ENCODE results near the gene AKAP7. TPM values are rescaled to one million over a fixed set of nuclear protein-coding genes. Genes with fewer than 3 reads are reported as not detected.

Gene AKAP7
- total RNA-seq, 4 donors from 2014 or later, result 3.0 to 12.4 (median 3.4) TPM

- WGBS, result 71% methylated on average over 1 of the region's 1 CpG
- Histone ChIP-seq H3K27me3 (no peaks in the 10 kb centered on the region), H3K36me3 (no peaks in the 10 kb centered on the region), H3K27ac (no peak overlapping the region), H3K4me1 (no peaks in the 10 kb centered on the region), H3K9me3 (no peaks in the 10 kb centered on the region), H3K4me3 (no peak overlapping the region)
- TF ChIP-seq EP300 (IDR thresholded peaks at IDR 0.05), result no peak
- TF ChIP-seq CTCF (IDR thresholded peaks at IDR 0.05), result no peak
- TF ChIP-seq POLR2AphosphoS5 (IDR thresholded peaks at IDR 0.05), result no peak
- TF ChIP-seq POLR2A (IDR thresholded peaks at IDR 0.05), result no peak
- DNase-seq (ENCODE audit: low spot score in 2 of 2), result no peak
Measured at GRCh38 chr6:131285548-131285947, 150.3 kb downstream of the AKAP7 start.

- no peaks in the 10 kb centered on the region for H3K4me1 ChIP-seq
- H3K27me3 ChIP-seq, result no peaks in the 10 kb centered on the region
- TF ChIP-seq EP300 (IDR thresholded peaks at IDR 0.05) (no peak), POLR2AphosphoS5 (IDR thresholded peaks at IDR 0.05) (no peak), CTCF (IDR thresholded peaks at IDR 0.05) (no peak), POLR2A (IDR thresholded peaks at IDR 0.05) (no peak)
- DNase-seq (ENCODE audit: low spot score in 2 of 2), result no peak
- no peak overlapping the region for H3K4me3 ChIP-seq
- no peaks in the 10 kb centered on the region for H3K36me3 ChIP-seq
- H3K27ac ChIP-seq, result no peak overlapping the region
- WGBS, result 94% methylated on average over 2 of the region's 2 CpGs
- no peaks in the 10 kb centered on the region for H3K9me3 ChIP-seq
Measured at GRCh38 chr6:131286469-131287040, 151.3 kb downstream of the AKAP7 start.

GRCh38 chr6:131288214-131288613 lies 152.9 kb downstream of the AKAP7 start:
- H3K9me3 ChIP-seq, result no peaks in the 10 kb centered on the region
- H3K4me1 ChIP-seq, result no peaks in the 10 kb centered on the region
- H3K27me3 ChIP-seq, result no peaks in the 10 kb centered on the region
- no peak for TF ChIP-seq POLR2AphosphoS5 (IDR thresholded peaks at IDR 0.05)
- no peak for TF ChIP-seq EP300 (IDR thresholded peaks at IDR 0.05)
- no peak for TF ChIP-seq POLR2A (IDR thresholded peaks at IDR 0.05)
- TF ChIP-seq CTCF (IDR thresholded peaks at IDR 0.05), result no peak
- WGBS, result 70% methylated on average over 2 of the region's 2 CpGs
- H3K4me3 ChIP-seq, result no peak overlapping the region
- DNase-seq (ENCODE audit: low spot score in 2 of 2), result no peak
- H3K27ac ChIP-seq, result no peak overlapping the region
- H3K36me3 ChIP-seq, result no peaks in the 10 kb centered on the region

- H3K4me3 ChIP-seq, result no peak overlapping the region
- WGBS, result 91% methylated on average over 4 of the region's 4 CpGs
- H3K9me3 ChIP-seq, result no peaks in the 10 kb centered on the region
- no peak overlapping the region for H3K27ac ChIP-seq
- no peaks in the 10 kb centered on the region for H3K36me3 ChIP-seq
- DNase-seq (ENCODE audit: low spot score in 2 of 2), result no peak
- no peaks in the 10 kb centered on the region for H3K4me1 ChIP-seq
- H3K27me3 ChIP-seq, result no peaks in the 10 kb centered on the region
- TF ChIP-seq CTCF (IDR thresholded peaks at IDR 0.05), result no peak
- TF ChIP-seq POLR2A (IDR thresholded peaks at IDR 0.05), result no peak
- TF ChIP-seq POLR2AphosphoS5 (IDR thresholded peaks at IDR 0.05), result no peak
- TF ChIP-seq EP300 (IDR thresholded peaks at IDR 0.05), result no peak
Measured at GRCh38 chr6:131290955-131291354, 155.7 kb downstream of the AKAP7 start.

- H3K4me1 ChIP-seq, result no peaks in the 10 kb centered on the region
- no peak overlapping the region for H3K27ac ChIP-seq
- no peaks in the 10 kb centered on the region for H3K27me3 ChIP-seq
- H3K4me3 ChIP-seq, result no peak overlapping the region
- no peaks in the 10 kb centered on the region for H3K36me3 ChIP-seq
- WGBS, result 47% methylated on average over 2 of the region's 2 CpGs
- TF ChIP-seq CTCF (IDR thresholded peaks at IDR 0.05), result no peak
- H3K9me3 ChIP-seq, result no peaks in the 10 kb centered on the region
- no peak for DNase-seq (ENCODE audit: low spot score in 2 of 2)
Measured at GRCh38 chr6:131292145-131292938, 157.1 kb downstream of the AKAP7 start.

All from suprapubic skin (tissue), 4 donors.